ENCODE measurements around the gene TDG. TPM values are rescaled to one million over a fixed set of nuclear protein-coding genes. Genes with fewer than 3 reads are reported as not detected.

Gene TDG
- total and polyA plus RNA-seq, 2 experiments from 2014 or later = 27.9 to 47.9 TPM

GRCh38 chr12:103994235-103994634, 28.6 kb downstream of the TDG start:
- no peak overlapping the region for H3K4me2 ChIP-seq
- H3K27ac ChIP-seq = no peak overlapping the region
- no peaks in the 10 kb centered on the region for H3K79me2 ChIP-seq
- no peaks in the 10 kb centered on the region for H3K9me2 ChIP-seq (replicated peaks; ENCODE audit: insufficient read depth)
- no peaks in the 10 kb centered on the region for H3K27me3 ChIP-seq
- no peaks in the 10 kb centered on the region for H3K36me3 ChIP-seq (replicated peaks; ENCODE audit: insufficient read depth, low read depth)
- H2AFZ ChIP-seq = no peak overlapping the region
- no peaks in the 10 kb centered on the region for H3K9me3 ChIP-seq (ENCODE audit: low read depth)
- H4K20me1 ChIP-seq (ENCODE audit: insufficient read depth, poor library complexity, severe bottlenecking) = no peaks in the 10 kb centered on the region
- no peak overlapping the region for H3K4me3 ChIP-seq
- TF ChIP-seq, protein P1, sequence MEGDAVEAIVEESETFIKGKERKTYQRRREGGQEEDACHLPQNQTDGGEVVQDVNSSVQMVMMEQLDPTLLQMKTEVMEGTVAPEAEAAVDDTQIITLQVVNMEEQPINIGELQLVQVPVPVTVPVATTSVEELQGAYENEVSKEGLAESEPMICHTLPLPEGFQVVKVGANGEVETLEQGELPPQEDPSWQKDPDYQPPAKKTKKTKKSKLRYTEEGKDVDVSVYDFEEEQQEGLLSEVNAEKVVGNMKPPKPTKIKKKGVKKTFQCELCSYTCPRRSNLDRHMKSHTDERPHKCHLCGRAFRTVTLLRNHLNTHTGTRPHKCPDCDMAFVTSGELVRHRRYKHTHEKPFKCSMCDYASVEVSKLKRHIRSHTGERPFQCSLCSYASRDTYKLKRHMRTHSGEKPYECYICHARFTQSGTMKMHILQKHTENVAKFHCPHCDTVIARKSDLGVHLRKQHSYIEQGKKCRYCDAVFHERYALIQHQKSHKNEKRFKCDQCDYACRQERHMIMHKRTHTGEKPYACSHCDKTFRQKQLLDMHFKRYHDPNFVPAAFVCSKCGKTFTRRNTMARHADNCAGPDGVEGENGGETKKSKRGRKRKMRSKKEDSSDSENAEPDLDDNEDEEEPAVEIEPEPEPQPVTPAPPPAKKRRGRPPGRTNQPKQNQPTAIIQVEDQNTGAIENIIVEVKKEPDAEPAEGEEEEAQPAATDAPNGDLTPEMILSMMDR (IDR thresholded peaks at IDR 0.05; ENCODE audit: poor library complexity) = no peak
- no peaks in the 10 kb centered on the region for H3K4me1 ChIP-seq (ENCODE audit: insufficient read depth)
- WGBS (ENCODE audit: low lambda C conversion rate, missing lambda C conversion rate) = 98% methylated on average over 4 of the region's 4 CpGs
- DNase-seq (ENCODE audit: low spot score) = no peak

- H3K79me2 ChIP-seq = no peaks in the 10 kb centered on the region
- H3K4me1 ChIP-seq (ENCODE audit: insufficient read depth) = no peaks in the 10 kb centered on the region
- no peak overlapping the region for H3K4me3 ChIP-seq
- TF ChIP-seq EZH2phosphoT487 (IDR thresholded peaks at IDR 0.05; ENCODE audit: low read depth, severe bottlenecking, unreplicated experiment) (no peak), EZH2 (IDR thresholded peaks at IDR 0.05; ENCODE audit: borderline replicate concordance) (no peak)
- TF ChIP-seq, protein P1 (IDR thresholded peaks at IDR 0.05; ENCODE audit: poor library complexity) = no peak
- no peak overlapping the region for H3K4me2 ChIP-seq
- WGBS (ENCODE audit: low lambda C conversion rate, missing lambda C conversion rate) = 95% methylated on average over 5 of the region's 5 CpGs
- H3K27me3 ChIP-seq = no peaks in the 10 kb centered on the region
- no peaks in the 10 kb centered on the region for H3K9me3 ChIP-seq (ENCODE audit: low read depth)
- no peaks in the 10 kb centered on the region for H3K36me3 ChIP-seq (replicated peaks; ENCODE audit: insufficient read depth, low read depth)
- H3K27ac ChIP-seq = no peak overlapping the region
- no peaks in the 10 kb centered on the region for H3K9me2 ChIP-seq (replicated peaks; ENCODE audit: insufficient read depth)
- no peaks in the 10 kb centered on the region for H4K20me1 ChIP-seq (ENCODE audit: insufficient read depth, poor library complexity, severe bottlenecking)
- DNase-seq (ENCODE audit: low spot score) = no peak
- no peak overlapping the region for H2AFZ ChIP-seq
Observed at GRCh38 chr12:103996595-103996994, 30.9 kb downstream of the TDG start.

GRCh38 chr12:103997286-103997900, 31.7 kb downstream of the TDG start:
- Histone ChIP-seq H3K9me3 (ENCODE audit: low read depth) (no peaks in the 10 kb centered on the region), H4K20me1 (ENCODE audit: insufficient read depth, poor library complexity, severe bottlenecking) (no peaks in the 10 kb centered on the region), H3K4me2 (no peak overlapping the region), H3K79me2 (no peaks in the 10 kb centered on the region), H3K9me2 (replicated peaks; ENCODE audit: insufficient read depth) (no peaks in the 10 kb centered on the region), H2AFZ (no peak overlapping the region), H3K4me3 (no peak overlapping the region), H3K4me1 (ENCODE audit: insufficient read depth) (no peaks in the 10 kb centered on the region), H3K27ac (no peak overlapping the region), H3K36me3 (replicated peaks; ENCODE audit: insufficient read depth, low read depth) (no peaks in the 10 kb centered on the region), H3K27me3 (no peaks in the 10 kb centered on the region)
- 75% methylated on average over 16 of the region's 16 CpGs for WGBS (ENCODE audit: low lambda C conversion rate, missing lambda C conversion rate)
- peak; percentile 11 for DNase-seq (ENCODE audit: low spot score)
- TF ChIP-seq EZH2 (IDR thresholded peaks at IDR 0.05; ENCODE audit: borderline replicate concordance) = no peak
- TF ChIP-seq, protein P1 (IDR thresholded peaks at IDR 0.05; ENCODE audit: poor library complexity) = no peak
- TF ChIP-seq EZH2phosphoT487 (IDR thresholded peaks at IDR 0.05; ENCODE audit: low read depth, severe bottlenecking, unreplicated experiment) = no peak

DNA sequence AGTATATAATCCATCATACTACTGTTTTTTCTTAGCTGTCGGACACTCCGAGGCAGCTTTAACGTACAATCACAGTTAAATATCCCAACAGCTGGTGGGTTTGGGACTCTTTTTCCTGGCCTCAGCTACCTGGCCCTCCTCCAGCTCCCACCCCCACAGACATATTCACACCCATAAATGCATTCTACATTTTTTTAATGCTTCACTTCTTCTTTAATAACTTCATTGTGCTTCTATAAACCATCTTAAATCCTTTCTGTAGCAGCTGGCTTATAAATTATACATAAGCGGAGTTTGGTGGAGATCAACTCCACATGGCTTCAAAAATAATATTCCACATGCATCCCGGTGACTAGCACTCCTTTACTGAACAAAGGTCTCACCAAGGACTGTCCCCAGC, 33.3 kb downstream of the TDG start:
- H3K27ac ChIP-seq = no peak overlapping the region
- TF ChIP-seq EZH2phosphoT487 (IDR thresholded peaks at IDR 0.05; ENCODE audit: low read depth, severe bottlenecking, unreplicated experiment) = no peak
- TF ChIP-seq, protein P1 (IDR thresholded peaks at IDR 0.05; ENCODE audit: poor library complexity) = no peak
- no peak for TF ChIP-seq EZH2 (IDR thresholded peaks at IDR 0.05; ENCODE audit: borderline replicate concordance)
- H3K9me3 ChIP-seq (ENCODE audit: low read depth) = no peaks in the 10 kb centered on the region
- no peaks in the 10 kb centered on the region for H3K9me2 ChIP-seq (replicated peaks; ENCODE audit: insufficient read depth)
- no peak overlapping the region for H3K4me3 ChIP-seq
- H4K20me1 ChIP-seq (ENCODE audit: insufficient read depth, poor library complexity, severe bottlenecking) = no peaks in the 10 kb centered on the region
- H2AFZ ChIP-seq = no peak overlapping the region
- H3K27me3 ChIP-seq = no peaks in the 10 kb centered on the region
- DNase-seq (ENCODE audit: low spot score) = no peak
- no peak overlapping the region for H3K4me2 ChIP-seq
- H3K36me3 ChIP-seq (replicated peaks; ENCODE audit: insufficient read depth, low read depth) = no peaks in the 10 kb centered on the region
- 90% methylated on average over 5 of the region's 5 CpGs for WGBS (ENCODE audit: low lambda C conversion rate, missing lambda C conversion rate)
- H3K79me2 ChIP-seq = no peaks in the 10 kb centered on the region
- H3K4me1 ChIP-seq (ENCODE audit: insufficient read depth) = no peaks in the 10 kb centered on the region
